HG02623 (cell line): ENCODE results near the gene CENPU.
"Not testable (repeated sequence)": the region's sequence is repeated elsewhere in the genome, so short reads cannot be mapped to it uniquely, and the experiment has no call there.

Source experiments
- ATAC-seq: cut with Tn5 transposase; IDR thresholded peaks from one replicate; pipeline ENCODE4 v1.9.1; 2021; ENCODE audit warnings: moderate library complexity; ENCODE audit not compliant: unreplicated experiment

Gene CENPU

DNA sequence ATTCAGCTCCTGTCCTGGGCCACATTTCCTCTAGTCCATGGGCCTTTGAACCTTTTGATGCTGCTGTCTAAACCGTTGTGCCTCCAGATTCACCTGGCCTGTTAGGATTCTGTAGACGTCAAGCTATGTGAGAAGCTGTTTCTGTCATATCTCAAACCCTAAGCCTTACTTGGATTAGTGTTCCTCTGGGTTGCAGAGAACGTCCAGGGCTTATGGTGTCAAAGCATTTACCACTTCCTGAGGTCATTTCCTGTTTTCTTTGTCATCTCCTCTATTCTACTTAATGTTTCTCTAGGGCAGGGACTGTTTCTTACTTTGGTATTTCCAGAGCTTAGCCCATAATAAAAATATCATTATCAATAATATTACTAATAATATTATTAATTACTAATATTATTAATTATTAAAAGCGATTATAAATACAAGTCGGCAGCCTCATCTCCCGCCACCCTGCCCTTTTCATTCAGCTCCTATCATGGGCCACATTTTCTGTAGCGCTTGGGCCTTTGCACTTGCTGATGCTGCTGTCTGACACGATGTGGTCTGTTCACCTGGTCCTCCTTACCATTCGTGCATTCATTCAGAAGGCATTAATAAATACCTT lies 65.3 kb downstream of the CENPU start:
- no peak for ATAC-seq

- no peak for ATAC-seq
These were observed 65.8 kb downstream of the CENPU start for GRCh38 chr4:184668096-184668495.

GRCh38 chr4:184666670-184667069 lies 67.2 kb downstream of the CENPU start:
- no peak for ATAC-seq

- no peak for ATAC-seq
These were observed 69.3 kb downstream of the CENPU start for GRCh38 chr4:184664445-184665210.

DNA sequence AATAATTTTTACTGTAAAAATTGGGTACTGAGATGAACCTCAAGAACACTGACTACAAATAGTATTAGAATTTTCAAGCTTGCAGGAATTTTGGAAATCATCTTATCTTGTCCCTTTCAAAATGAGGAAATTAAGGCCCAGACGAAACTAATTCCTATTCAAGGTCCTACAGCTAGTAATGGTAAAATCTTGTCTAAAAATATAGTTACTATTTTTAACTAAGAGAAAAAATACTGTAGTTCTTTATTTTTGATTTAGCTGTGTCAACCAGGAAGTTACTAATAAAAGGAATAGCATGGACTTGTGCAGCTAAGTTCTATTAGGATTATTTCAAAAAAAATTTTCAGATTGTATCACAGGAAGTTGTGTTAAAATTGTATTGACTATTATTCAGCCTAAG lies 71.7 kb downstream of the CENPU start:
- ATAC-seq, result no peak

DNA sequence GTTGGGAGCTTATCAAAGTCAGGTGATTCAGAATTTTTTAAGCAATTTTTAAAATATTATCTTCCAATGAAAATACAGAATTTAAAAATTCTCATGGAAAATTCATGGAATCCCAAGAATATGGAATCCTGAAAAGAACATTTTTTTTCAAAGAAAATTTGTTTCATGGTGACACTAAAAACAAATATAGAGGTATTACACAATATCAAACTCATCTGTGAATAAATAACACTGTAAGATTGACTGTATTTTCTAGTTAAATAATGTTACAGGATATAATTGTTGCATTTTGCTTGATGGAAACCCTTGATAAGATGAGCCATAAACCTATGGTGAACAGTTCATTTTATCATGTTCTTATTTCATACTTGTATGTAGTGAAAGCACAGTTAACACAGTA lies 72.9 kb downstream of the CENPU start:
- ATAC-seq, result no peak

DNA sequence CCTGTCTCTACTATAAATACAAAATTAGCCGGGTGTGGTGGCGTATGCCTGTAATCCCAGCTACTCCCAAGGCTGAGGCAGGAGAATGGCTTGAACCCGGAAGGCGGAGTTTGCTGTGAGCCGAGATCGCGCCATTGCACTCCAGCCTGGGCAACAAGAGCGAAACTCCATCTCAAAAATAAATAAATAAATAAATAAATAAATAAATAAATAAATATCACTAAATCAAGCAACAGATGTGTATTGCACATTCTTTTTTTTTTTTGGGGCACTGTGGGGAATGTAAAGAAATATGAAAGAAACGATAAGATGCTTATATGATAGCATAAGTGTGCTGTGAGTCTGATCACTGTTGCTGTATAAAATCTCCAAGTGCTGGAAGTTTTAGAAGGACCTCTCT lies 76.1 kb downstream of the CENPU start:
- ATAC-seq, result not testable (repeated sequence)

DNA sequence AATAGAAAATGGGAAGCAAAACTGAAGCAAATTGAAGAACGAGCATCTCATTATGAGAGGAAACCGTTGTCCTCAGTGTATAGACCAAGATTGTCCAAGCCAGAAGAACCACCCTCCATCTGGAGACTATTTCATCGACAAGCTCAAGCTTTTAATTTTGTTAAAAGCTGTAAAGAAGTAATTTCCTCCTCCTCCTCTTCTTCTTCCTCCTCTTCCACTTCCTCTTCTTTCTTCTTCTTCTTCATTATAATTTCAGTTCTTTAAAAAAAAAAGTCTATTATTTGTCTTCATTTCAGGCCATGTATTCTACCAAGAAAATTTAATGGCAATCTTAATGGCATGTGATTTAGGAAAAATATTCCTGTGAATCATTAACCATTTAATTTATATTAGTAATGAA lies 76.8 kb downstream of the CENPU start:
- ATAC-seq, result no peak

DNA sequence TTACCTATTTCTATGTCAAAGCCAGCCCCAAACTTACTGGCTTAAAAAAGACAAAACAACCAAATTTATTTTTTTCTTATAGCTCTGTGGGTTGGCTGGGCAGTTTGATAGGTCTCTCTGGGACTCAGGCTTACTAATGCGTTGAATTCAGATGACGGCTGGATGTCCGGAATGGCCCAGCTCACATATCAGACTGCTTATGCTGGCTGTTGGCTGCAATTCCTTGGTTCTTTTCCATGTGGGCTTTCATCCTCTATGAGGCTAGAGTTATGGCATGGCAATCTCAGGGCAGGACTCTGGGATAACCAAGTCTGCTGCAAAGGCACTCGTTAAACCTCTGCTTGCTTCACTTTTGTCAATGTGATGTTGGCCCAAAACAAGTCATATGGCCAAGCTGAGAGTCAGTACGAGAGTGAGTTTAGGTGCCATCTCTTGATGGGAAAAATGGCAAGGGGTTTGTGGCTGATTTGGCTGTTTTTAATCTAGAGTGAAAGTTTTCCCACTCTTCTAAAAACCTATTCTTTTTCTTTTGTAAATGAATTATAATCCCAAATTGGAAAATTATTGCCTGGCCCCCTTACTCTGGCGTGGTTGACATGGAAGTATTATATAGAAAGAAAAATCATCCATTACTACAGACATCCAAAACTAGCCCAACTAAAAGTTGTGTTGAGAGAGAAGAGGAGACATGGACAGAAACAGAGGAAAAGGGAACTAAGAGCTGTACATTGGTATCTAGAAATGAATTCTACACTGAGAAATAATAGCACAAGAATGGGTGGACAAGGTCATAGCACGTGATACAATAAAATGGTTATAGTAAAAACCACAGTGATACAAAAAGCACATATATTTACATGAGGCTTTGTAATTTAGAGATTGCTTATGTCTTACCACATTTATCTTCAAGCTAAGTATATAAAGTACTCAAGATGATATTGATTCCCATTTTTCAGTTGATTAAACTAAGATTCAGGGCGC lies 77.7 kb downstream of the CENPU start:
- ATAC-seq, result no peak

GRCh38 chr4:184653650-184654049 lies 80.2 kb downstream of the CENPU start:
- no peak for ATAC-seq

- not testable (repeated sequence) for ATAC-seq
These were observed 81.2 kb downstream of the CENPU start for GRCh38 chr4:184652681-184653080.

GRCh38 chr4:184651899-184652298 lies 82.0 kb downstream of the CENPU start:
- no peak for ATAC-seq

DNA sequence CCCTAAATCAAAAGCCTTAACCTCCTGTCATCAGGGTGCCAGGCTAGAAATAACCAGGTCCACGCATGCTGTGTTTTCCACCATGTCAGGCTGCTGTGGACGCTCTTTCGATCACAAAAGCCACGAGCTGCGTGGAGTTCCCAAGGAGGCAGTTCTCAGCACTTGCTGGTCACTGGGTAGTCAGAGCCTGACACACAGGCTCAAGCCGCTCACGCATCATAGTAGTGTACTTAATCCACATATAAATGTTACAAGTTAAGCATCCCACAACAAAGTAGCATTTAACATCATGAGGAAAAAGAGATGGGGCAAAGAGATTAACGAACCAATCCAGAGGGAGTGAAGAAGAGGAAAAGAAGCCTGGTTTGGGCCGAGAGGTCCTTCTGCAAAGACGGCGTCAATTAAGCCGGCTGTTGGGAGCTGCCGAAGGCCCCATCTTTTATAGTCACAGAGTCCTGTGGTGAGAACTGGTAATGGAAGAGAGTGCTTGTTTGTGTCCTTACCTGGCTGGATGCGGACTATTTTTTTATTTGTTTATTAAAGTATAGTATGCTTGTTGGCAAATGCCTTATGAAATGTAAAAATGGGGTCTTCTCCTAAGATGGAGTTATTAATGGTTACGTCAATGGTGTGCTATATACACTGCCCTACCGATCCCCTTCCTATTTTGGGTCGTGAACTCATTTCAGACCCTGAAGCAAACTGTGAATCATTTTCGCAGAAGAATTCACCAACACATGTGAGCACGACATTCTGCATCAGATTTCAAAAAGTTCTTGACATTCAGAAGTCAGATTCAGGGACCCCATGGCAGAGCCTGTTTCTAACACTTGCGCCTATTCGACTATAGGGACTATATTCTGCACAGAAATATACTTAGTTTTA lies 83.7 kb downstream of the CENPU start:
- peak; percentile 4 for ATAC-seq

DNA sequence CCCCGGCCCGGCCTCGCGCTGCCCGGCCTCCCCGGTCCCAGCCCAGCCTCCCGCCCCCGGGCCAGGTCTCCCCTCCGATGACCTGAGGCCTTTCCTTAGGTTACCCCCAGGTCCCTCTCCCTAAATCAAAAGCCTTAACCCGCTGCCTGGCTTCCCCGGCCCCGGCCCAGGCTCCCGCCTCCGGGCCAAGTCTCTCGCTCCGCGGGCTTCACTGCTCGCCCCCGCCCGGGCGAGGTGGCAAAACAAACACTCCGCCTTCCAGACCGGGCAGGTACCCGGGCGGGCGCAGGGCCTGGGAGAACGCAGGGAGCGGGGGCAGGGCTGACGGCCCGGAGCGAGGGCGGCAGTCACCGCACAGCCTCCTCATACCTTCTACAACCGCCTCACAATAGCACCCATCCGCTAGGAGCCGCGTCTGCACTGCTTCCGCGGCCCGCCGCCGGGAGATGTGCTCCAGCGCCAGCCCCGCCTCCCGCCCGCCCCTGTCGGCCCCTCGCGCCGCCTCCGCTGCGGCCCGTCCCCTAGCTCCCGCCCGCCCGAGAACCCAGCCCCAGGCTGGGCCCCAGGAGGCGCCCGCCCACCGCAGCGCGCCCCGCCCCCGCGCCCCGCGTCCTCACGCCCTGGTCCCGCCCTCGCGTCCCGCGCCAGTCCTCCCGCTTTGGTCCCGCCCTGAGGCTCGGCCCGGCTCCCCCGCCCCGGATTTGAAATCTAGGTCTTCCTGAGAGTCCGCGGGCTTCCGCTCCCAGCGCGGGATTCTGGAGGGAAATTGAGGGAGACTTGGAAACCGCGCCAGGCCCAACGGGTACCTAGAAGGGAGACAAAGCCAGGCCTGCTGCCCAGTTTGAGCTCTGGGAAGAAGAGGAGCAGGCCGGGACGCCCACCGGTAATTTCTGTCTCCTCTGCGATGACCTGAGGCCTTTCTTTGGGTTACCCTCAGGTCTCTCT lies 84.6 kb downstream of the CENPU start, which contains the start of the genes CASP3 and PRIMPOL:
Gene CASP3, minus strand, starts transcription at position 422 of the 945 bp plus-strand sequence. CDS start 10,994 bp downstream, outside the sequence.
Gene PRIMPOL, plus strand, starts transcription at position 713 of the 945 bp plus-strand sequence. CDS start 7,403 bp downstream, outside the sequence.
- peak; percentile 85 for ATAC-seq

DNA sequence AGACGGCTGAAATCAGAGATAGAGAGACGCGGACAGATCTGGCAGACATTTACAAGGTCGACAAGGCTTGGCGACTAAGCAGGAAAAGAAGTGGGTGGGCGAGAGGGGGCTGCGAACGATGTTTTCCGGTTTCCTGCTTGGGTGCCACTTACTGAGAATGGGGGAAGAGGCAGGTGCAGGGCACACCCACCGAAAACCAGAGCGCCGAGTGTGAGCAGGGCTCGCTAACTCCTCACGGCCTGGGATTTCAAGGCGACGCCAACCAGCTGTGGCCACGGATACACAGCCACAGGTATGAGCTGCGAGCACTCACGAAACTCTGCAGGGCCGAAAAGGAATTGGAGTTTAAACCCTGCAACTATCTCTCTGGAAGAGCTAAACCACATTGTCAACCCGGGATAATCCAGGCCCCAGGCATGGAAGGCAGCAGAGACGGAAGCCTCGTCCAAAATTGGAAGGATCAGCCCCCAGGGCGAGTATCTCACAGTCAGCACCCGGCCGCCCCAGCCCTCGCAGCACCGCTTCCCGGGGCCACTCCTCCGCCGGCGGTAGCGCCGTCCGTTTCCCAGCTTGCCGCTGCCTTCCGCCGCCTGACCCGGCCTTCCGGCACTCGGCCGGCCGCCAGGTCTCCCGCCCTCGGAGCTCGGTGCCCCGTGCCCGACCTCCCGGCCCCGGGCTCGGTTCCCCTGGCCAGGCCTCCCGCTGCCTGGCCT lies 85.4 kb downstream of the CENPU start:
- ATAC-seq, result peak; percentile 16

- no peak for ATAC-seq
These were observed 85.9 kb downstream of the CENPU start for GRCh38 chr4:184648054-184648312.

DNA sequence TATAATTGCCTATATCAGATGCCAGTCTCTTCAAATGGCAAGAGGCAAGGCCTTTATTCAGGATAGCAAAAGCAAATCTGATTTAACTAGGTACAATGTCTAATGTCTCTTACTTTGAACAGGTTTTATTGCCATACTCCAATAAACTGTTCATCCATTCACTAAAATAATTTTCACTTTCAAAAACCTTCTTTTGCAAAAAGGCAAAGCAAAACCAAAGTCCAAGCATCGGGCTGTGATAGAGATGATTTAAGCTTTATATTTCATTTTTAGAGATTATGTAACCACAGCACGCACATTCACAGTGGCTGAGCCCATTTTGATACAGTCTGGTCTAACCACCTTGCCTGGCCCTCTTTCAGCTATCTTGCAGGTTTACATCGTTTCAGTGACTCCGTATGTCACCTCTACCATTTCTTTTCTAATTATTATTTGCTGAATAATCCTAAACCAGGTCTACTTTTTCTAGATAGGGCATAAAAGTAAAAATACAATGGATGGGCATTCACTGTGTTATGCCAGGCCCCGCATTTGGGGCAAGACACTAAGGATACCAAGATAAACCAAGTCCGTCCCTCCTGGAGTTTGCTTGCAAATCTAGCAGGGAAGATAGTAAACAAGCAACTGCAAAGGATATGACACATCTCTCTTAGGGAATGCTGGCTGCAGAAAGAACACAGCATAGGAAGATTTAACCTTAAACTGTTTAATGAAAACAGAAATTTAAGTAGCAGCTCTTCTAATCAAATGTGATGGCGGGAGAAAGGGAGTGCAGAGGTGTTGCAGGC lies 86.4 kb downstream of the CENPU start:
- ATAC-seq, result no peak
